NCI-H187 treated with DMSO at 0.1 percent for 48 hours (cell line): ENCODE results near the gene TTC32.
A peak's percentile ranks its signal among the peaks of the same experiment; 100 is the strongest.
"Not testable (repeated sequence)": the region's sequence is repeated elsewhere in the genome, so short reads cannot be mapped to it uniquely, and the experiment has no call there.

ENCODE experiments used
- DNase-seq: peaks from one replicate; lab custom pipeline; 2025; lab: John Stamatoyannopoulos, UW

The TTC32 gene

DNA sequence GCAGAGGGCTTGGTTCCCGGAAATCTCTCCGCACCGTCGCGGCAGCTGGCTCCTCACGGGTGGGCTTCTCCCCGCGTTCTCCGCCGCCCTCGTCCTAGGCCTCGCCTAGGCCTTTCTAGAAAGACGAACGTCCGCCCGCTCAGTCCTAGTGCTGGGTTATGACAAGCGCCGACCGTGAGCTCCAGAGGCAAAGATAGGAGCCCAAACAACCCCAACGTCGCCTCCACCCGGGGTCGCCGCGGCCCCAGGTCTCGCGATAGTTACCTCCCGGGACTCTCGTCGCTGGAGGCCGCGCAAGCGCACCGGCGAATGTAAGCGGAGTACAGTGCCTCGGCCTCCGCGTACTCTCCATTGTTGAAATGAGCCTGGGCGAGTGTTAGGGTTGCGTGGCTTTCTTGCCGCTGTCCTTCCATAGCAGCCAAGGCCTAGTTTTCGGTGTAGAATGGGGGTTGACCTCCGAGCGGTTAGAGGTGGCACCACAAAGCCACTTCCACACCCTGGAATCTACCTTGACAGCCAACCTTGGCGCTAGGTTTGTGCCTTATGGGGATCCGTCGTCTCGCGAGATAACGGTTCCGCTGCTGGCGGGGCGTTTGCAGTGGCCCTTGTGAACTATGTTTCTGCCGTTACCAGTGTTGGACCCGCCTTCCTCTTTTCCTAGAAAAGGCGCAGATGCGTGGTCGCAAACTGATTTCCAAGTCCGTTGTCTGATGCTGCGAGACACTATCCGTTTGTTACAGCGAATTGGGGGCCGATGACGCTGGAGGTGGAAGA lies at the start of gene TTC32:
TSS of gene TTC32 (minus strand) at position 542 of the 774 bp plus-strand sequence. CDS start at position 413, 129 bp downstream.
- DNase-seq, result peak; percentile 89

DNA sequence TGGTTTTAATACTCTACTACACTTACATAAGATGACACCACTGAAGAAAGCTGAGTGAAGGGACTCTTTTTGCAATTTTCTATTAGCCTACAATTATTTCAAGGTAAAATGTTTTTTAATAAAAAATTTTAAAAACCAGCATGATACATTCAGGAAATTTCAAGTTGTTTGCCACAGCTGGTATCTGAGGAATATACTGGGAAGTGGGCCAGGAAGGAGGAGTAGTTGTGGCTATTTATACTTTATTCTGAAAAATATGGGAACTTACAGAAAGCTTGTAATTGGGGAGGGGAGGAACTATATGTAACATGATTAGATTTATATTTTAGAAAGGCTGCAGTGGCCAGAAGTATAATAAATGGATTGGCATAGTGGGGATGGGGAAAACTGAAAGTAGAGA lies 47.3 kb upstream of the TTC32 start:
- no peak for DNase-seq

DNA sequence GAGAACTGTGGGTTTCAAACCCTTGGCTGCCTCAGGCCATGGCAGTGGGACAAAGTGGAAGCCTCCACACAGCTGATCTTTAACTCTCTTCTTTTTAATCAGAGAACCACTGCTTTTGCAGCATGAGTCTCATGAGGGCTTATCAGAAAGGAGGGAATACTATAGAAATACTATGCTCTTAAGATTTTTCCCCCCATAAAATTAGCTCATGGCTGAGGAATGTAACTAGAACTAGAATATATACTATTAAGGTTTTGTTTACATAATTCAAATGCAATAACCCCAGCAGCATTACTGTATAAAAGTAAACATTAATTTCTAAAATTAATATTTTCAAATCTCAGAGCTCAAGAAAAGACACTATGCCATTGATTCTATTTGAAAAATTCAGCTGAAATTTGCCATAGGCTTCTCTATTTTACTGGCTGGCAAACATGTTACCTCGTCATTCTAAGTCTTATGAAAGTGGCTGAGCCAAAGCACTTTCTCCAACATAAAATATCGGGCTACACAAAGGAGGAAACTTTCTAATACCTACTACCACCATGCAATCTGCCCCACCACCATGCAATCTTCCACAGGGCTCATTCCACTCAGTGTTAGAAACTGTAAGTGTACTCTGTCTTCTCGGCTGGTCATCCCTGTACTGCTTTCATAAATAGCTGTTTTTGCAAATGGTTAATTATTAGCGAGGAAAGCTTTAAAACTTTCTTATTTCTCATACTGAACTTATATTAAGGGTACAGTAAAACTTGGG lies 45.6 kb upstream of the TTC32 start:
- no peak for DNase-seq

DNA sequence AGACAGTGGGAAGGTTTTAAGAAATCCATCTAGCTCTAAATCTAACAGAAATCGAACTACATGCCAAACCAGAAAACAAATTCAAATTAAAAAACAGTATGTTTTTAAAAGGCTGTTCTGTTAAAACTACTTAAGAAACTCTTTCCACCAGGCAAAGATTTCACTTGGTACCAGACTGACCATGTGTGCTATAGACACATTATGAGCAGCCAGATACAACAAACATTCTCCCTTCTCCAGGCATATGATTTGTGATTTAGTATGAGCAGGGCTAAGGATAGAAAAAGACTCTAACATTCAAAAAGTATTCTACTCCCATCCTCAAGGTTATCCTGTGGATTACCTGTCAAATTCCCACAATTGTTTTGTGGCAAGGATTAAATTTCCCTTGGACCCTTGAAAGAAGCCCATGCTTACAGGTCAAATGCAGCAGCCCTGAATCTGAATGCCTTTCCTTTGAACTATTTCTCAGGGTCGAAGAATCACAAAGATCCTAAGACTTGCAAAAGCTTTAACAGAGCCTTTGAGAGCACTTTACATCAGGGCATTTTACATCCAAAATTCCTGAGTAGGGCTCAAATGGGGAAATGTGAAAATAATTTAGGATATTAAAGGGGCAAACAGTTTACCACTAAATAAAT lies 42.5 kb upstream of the TTC32 start:
- no peak for DNase-seq

DNA sequence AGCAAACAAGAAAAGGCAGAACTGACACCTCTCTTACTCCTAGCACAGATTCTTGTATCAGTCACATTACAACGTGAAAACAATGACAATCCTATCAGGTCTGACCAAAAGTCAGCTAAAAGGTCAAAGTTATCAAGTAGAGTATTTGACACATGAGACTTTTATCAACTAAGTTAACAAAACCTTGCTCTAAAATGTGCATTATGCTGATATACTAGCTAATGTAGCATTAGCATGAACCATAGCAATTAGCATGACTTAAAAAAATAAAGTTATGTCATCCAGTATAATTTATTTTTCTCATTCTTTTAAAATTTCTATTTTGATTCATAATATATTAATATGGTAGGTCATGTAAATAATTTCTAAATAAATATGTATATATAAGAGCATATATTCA lies 41.4 kb upstream of the TTC32 start:
- no peak for DNase-seq

DNA sequence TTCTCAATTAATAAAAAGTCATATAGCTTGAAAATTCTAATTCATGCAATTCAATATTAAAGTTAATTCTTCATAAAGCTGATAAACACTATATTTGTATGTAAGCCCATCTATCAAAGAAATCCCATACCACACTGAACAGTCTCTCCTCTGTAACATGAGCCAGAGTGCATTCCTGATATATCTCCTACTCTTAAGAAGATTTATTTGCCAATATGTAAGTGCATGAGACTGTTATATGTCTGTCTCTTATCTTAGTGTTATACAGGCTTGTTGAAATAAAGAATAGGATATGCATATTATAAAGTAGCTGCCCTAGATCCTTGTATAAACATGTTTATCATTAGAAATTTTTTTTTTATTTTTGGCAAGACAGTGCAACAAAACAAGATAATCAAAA lies 40.4 kb upstream of the TTC32 start:
- no peak for DNase-seq

DNA sequence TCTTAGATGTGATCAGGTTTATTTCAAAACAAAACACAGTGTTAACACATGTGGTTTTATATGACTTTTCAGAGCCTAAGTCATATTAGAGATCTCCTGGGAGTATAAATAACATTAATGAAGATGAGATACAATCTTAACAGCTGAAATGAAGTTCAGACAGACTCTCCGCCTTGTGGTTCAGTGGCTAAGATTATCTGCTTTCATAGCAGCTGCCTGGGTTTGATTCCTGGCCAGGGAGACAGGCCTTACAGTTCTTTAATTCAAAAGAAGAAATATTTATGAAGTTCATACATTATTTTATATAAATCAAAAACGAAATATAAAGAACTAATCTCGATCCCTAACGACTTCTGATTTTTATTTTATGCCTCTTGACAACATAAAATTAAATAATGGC lies 35.2 kb upstream of the TTC32 start:
- DNase-seq, result no peak

DNA sequence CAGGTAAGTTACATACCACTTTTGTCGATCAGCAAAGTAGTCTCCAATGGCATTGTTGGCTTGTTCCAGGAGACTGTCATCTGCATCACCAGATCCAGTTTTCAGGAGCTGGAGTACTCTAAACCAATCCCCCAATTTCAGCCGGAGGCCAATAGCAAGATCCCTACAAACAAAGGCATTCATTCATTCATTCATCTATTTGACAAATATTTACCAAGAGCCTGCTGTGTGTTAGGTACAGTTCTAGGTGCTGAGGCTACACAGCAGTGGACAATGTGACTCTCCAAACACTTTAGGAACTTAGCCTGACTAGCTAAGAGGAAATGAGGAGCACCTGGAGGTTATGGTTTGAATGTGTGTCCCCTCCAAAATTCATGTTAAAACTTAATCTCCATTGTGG lies 34.4 kb upstream of the TTC32 start:
- no peak for DNase-seq

DNA sequence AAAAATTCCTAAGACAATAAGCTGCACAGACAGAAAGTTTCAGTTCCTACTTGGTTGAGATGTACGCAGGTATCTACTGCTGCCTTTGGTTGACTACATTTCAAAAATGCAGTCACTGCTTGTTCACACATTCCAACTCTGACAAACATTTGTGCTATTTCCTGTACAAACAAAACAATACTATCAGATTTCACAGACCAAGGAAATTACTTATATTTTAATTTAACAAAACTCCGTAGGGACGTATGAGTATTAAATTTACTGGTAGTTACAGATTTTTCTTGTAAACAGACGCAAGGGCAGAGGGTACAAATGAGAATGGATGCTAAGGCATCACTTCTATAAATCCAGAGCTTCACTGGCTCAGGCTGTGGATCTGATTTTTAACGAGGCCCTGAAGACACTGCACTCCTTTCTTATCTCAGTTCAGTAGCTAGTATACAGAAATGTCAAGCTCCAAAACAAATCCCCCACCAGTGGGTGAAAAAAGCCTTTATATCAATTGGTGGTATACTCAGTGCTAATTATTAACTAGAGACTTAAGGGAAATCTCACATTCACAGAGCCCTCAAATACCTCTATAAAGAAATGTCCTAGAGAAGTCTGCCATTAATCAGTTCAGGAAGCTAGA lies 31.7 kb upstream of the TTC32 start:
- no peak for DNase-seq

DNA sequence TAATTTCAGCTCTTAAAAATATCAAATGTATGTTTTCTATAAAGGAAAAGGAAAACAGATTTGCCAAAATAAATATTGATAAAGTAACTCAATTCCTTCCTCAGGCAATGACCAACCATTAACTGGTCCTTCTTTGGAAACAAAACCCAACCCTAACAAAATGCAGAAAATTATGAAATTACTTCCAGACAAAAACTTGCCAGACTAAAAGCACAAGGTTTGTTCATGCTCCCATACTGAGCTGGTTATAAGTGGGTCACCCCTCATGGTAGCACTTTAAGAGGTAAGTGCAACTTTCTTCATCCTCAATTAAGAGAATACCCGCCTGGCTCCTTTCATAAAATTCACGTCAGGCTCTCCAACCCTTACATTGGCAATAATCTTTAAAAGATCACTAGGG lies 31.1 kb upstream of the TTC32 start:
- DNase-seq, result no peak

DNA sequence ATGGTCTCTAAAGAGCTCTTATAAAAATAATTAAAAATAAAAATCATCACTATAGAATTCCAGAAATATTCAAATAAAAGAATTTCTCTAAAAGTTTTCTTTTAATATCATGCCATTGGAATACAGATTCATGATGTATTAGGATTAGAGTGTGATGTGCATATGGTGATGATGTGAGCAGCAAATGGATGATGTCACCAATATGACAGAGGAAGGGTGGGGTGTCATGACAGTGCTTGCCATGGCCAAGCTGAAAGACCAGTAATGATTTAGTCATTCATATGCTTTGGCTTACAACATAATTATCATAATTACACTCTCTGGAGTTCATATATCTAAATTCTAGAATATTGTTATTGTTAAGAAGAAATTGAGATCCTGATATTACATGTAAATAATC lies 27.4 kb upstream of the TTC32 start:
- no peak for DNase-seq

DNA sequence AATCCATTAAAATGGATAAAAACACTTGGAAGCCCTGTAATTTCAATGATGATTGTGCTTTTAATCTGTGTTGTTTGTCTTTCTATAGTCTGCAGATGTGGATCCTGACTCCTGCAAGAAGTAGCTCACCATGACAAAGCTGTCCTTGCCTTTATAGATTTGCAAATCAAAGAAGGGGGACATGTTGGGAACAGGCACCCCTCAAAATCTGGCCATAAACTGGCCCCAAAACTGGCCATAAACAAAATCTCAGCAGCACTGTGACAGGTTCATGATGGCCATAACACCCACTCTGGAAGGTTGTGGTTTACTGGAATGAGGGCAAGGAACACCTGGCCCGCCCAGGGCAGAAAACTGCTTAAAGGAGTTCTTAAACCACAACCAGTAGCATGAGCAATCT lies 26.0 kb upstream of the TTC32 start:
- not testable (repeated sequence) for DNase-seq

DNA sequence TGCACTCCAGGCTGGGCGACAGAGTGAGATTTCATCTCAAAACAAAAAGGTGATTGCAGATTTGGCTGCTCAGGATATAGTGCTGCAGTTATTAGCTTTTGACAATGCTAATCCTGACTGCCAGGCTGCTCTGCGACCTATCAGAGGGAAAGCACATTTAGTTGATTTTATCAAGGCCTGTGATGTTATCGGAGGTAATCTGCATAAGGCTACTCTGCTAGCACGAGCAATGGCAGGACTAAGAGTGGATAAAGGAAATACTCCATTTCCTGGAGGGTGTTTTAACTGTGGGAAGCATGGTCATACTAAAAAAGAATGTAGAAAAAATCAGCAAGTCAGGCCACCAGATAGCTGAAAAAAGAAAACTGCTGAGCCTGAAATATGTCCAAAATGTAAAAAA lies 22.7 kb upstream of the TTC32 start:
- DNase-seq, result not testable (repeated sequence)

DNA sequence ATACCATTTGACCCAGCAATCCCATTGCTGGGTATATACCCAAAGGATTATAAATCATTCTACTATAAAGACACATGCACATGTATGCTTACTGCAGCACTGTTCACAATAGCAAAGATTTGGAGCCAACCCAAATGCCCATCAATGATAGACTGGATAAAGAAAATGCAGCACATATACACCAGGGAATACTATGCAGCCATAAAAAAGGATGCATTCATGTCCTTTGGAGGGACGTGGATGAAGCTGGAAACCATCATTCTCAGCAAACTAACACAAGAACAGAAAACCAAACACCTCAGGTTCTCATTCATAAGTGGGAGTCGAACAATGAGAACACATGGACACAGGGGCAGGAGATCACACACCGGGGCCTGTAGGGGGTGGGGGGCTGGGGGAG lies 20.4 kb upstream of the TTC32 start:
- DNase-seq, result not testable (repeated sequence)

DNA sequence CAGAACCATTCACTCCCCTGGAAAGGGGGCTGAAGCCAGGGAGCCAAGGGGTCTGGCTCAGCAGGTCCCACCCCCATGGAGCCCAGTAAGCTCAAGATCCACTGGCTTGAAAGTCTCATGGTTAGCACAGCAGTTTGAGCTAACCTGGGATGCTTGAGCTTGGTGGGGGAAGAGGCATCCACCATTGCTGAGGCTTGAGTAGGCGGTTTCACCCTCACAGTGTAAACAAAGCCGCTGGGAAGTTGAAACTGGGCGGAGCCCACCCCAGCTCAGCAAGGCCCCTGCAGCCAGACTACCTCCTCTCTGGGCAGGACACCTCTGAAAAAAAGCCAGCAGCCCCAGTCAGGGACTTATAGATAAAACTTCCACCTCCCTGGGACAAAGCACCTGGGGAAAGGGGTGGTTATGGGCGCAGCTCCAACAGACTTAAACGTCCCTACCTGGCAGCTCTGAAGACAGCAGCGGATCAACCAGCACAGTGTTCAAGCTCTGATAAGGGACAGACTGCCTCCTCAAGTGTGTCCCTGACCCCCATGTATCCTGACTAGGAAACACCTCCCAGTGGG lies 14.7 kb upstream of the TTC32 start:
- DNase-seq, result no peak

DNA sequence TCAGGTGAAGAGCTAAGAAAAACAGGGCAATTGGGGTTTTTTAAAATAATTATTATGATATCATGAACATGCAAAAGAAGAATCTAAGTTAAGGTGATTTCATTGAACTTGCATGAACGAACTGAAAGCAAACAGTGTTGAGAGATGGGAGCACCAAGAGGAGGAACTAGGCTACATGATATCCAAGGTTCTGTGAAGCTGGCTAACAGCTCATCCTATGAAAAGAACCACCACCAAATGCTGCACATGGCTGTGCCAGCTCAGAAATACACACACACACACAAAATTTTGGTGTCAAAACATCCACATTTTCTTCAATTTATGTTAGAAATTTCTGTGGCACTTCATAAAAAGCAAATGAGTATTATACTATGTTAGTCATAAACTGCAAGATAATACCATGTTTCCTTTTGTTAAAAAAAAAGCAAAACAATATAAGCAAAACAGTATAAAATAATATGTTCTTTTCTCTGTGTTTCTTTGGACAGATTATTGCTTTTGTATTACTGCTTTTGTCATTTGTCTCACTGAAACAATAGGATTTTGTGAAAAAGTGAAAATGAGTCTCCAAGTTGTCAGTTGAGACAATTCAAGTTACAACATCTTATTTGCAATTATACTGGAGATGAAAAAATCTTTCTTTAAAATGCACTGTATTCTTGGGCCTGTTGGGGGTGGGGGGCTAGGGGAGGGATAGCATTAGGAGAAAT lies 12.6 kb upstream of the TTC32 start:
- DNase-seq, result no peak

DNA sequence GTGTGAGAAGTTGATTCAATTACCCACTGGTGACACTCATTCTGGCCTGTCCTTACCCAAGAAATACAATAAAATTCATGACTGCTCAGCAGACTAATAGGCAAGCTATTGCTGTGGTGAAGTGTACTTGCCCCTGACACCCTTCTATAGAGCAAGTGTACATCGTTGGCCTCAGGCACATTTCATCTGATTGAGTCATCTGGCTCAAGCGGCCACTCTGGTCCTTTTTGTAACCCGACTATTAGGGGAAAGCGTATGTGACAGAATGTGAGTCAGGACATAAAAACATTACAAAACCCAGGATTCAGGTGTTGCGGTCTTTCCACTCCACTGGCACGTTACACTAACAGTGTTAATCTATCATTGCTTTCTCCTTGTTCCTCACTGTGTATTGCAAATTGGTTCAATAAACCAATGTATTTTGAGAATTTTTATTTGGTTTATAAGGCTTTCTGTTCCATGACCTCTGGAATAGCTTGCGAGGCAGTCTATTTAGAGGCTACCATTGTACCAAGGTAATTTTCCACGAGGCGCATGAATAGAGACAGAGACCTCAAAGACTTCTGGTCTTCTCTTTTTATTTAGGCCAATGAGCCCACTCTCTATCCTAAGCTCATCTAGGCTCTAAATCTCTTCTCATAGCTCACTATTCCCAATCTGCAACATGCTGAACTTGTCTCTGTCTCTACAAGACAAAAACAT lies 10.2 kb upstream of the TTC32 start:
- no peak for DNase-seq

DNA sequence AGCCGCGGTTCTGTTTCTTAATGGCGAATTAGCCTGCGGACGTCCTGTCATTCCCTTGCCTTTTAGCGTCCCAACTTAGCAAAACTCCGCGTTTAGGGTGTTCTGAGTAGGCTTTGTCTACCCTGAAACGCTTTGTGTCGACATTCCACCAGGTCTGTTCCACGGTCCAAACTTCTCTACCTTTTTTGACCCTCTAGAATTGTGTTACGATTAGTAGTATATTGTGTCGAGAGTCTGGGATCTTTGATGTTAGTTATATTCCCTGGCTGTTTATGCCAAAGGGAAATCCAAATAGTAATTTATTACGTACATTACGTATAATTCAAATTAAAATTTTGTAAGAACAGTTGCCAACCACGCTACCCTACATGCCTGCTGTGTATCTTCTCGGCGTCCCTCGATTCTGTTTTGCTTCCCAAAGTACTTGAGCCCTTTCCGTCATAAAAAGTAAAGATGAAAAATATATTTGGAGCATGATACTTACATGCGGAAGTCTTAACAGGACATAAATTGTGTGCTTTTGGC lies 495 bp upstream of the TTC32 start:
- DNase-seq, result no peak

DNA sequence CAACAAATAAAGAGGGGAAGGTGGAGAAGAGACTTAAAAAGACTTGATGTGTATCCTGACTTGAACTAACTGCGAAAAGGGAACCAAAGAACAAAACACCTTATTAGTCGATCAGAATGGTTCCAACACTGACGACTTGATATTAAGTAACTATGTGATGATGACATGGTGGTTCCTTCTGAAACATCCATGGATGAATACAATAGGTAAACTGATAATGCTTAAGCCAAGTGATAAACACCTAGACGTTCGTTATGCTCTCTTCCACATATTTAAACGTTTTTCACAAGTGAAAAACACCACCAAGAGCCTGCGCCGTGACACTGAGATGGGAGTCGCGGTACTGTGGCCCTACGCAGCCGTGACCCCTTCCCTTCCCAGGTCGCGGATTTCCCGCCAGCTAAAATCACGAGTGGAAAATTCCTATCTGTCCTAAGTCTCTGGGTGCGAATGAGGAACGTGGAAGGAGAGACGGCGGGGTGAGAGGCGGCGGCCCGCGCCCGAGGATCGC lies 797 bp downstream of the TTC32 start:
- DNase-seq, result no peak
